HL-60 (cell line): ENCODE measurements around the gene DNAJC27.

Experiments used
- CTCF ChIP-seq: IDR thresholded peaks from one replicate; pipeline ENCODE4 v1.5.1; 2011; ENCODE audit warnings: low read length, control low read depth, inconsistent platforms; ENCODE audit not compliant: insufficient read depth
- POLR2AphosphoS5 ChIP-seq: IDR thresholded peaks from 2 replicates; pipeline ENCODE4 v1.6.1; 2012; ENCODE audit warnings: low read depth
- TF ChIP-seq, protein P1 (sequence below): IDR thresholded peaks from 2 replicates; pipeline ENCODE4 v1.6.1; 2012; ENCODE audit warnings: low read depth; ENCODE audit not compliant: insufficient replicate concordance

DNA sequence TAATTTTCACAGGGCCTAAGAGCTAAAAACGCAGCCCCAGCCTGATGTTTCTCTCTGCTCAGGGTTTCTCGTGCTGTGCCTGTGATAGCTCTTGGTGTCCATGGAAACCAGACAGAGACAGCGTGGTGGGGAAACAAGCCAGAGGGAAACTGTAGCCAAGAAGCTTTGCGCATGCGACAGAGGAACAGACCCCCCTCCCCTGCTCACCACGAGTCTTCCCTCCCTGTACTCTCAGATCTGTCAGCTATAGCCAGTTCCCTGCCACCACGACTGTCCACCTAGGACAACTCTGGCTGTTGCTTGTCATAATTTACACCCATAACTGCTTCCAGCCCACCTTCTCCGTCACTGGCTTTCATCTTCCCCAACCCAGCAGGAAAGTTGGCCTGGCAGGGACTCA, 13.2 kb upstream of the DNAJC27 start:
- TF ChIP-seq CTCF, result no peak
- TF ChIP-seq, protein P1, sequence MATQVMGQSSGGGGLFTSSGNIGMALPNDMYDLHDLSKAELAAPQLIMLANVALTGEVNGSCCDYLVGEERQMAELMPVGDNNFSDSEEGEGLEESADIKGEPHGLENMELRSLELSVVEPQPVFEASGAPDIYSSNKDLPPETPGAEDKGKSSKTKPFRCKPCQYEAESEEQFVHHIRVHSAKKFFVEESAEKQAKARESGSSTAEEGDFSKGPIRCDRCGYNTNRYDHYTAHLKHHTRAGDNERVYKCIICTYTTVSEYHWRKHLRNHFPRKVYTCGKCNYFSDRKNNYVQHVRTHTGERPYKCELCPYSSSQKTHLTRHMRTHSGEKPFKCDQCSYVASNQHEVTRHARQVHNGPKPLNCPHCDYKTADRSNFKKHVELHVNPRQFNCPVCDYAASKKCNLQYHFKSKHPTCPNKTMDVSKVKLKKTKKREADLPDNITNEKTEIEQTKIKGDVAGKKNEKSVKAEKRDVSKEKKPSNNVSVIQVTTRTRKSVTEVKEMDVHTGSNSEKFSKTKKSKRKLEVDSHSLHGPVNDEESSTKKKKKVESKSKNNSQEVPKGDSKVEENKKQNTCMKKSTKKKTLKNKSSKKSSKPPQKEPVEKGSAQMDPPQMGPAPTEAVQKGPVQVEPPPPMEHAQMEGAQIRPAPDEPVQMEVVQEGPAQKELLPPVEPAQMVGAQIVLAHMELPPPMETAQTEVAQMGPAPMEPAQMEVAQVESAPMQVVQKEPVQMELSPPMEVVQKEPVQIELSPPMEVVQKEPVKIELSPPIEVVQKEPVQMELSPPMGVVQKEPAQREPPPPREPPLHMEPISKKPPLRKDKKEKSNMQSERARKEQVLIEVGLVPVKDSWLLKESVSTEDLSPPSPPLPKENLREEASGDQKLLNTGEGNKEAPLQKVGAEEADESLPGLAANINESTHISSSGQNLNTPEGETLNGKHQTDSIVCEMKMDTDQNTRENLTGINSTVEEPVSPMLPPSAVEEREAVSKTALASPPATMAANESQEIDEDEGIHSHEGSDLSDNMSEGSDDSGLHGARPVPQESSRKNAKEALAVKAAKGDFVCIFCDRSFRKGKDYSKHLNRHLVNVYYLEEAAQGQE, result no peak
- no peak for TF ChIP-seq POLR2AphosphoS5
